Suprapubic skin (tissue), 3 donors: ENCODE results near the gene ETFA.

Experiments
- CTCF ChIP-seq, 2 donors: fragments of 200-600 bp in 1 of 2; fragments of 450-650 bp in 1 of 2; sonication (generic) in 1 of 2; IDR thresholded peaks; one replicate each; pipeline ENCODE4 v1.5.1; 2016 to 2019; ENCODE audit warnings: antibody characterized with exemption in 2 of 2, mild to moderate bottlenecking in 1 of 2, moderate library complexity in 1 of 2
- POLR2AphosphoS5 ChIP-seq, 3 donors: sonication (generic); formaldehyde crosslinking; IDR thresholded peaks; one replicate each; pipeline ENCODE4 v1.6.1; 2017; ENCODE audit warnings: antibody characterized with exemption in 3 of 3

- TF ChIP-seq CTCF (IDR thresholded peaks at IDR 0.05) (no peak), POLR2AphosphoS5 (IDR thresholded peaks at IDR 0.05) (no peak)
These were observed 110.6 kb downstream of the ETFA start for GRCh38 chr15:76200641-76201105.
